Measurements from ENCODE around the gene OCIAD1. TPM values are rescaled to one million over a fixed set of nuclear protein-coding genes. Genes with fewer than 3 reads are reported as not detected.

The OCIAD1 gene
- total and polyA plus RNA-seq, 10 of the 15 experiments (the other 5 are each of a cell fraction or from before 2014, with no cell fraction given) = 89.1 to 196 (median 136) TPM

- Histone ChIP-seq H3K79me2 (ENCODE audit: control insufficient read depth, insufficient read depth, low read length) (no peaks in the 10 kb centered on the region), H3K9ac (ENCODE audit: control insufficient read depth, insufficient read depth, low read length) (no peak overlapping the region), H3K4me3 (no peak overlapping the region), H3K27me3 (replicated peaks in 1 of 2; ENCODE audit: control insufficient read depth in 2 of 2, insufficient read depth in 2 of 2, low read length in 1 of 2) (no peaks in the 10 kb centered on the region), H3K4me2 (ENCODE audit: control insufficient read depth, insufficient read depth) (no peak overlapping the region), H3K9me3 (replicated peaks; ENCODE audit: control insufficient read depth, insufficient read depth, low read length) (no peaks in the 10 kb centered on the region), H3K36me3 (ENCODE audit: control insufficient read depth in 2 of 2, insufficient read depth in 2 of 2, low read length in 1 of 2) (no peaks in the 10 kb centered on the region), H4K20me1 (ENCODE audit: control insufficient read depth, insufficient read depth) (no peaks in the 10 kb centered on the region), H2AFZ (ENCODE audit: control insufficient read depth, low read depth, low read length) (no peak overlapping the region), H3K27ac (ENCODE audit: control insufficient read depth, insufficient read depth) (no peak overlapping the region), H3K4me1 (ENCODE audit: control insufficient read depth, insufficient read depth, low read length) (0 out of 2 replicates have a peak, but pooled peaks cover 3% of the 10 kb centered on the region)
- ChIA-PET RAD21 (ENCODE audit: unreplicated experiment) (interaction anchor here (0.7 kb wide), 1 partner anchor 133 kb away, joined by 3 read pairs; no protein-coding TSS in a partner anchor), SMC1A (ENCODE audit: uncharacterized antibody, unreplicated experiment) (interaction anchor here (0.5 to 1.3 kb wide), 7 partner anchors 10 to 100 kb away, joined by 3 to 5 read pairs (median 3); partner anchors contain the start of gene FRYL), CTCF (interaction anchor here (1.1 kb wide), 1 partner anchor 13 kb away, joined by 5 read pairs; no protein-coding TSS in a partner anchor), POLR2A (no interaction called here)
- in situ Hi-C loops (cut with MboI) (no loop called here), intact Hi-C loops (cut with micrococcal nuclease; ENCODE audit: unreplicated experiment) (no loop called here)
- TF ChIP-seq ZBED1 (IDR thresholded peaks at IDR 0.05; ENCODE audit: borderline replicate concordance) (no peak), MTA2 (IDR thresholded peaks at IDR 0.05; ENCODE audit: low read depth) (no peak), CTCF (IDR thresholded peaks at IDR 0.05 in 2 of 3, conservative IDR thresholded peaks at IDR 0.05 in 1 of 3; ENCODE audit: control insufficient read depth in 2 of 3, extremely low read depth in 1 of 3, insufficient read depth in 1 of 3, low read depth in 3 of 3, low read length in 3 of 3) (peak in 1 of 3 experiments; percentile 2; a peak in 1 of 6 replicates)
- BruUV-seq (replicated peaks) = no TSS peak
- DNase-seq (ENCODE audit: low read depth, low spot score) = no peak
- ATAC-seq = peak; percentile 51; the same call in 2 of the 3 replicates
- 81% methylated on average over 3 of the region's 3 CpGs for WGBS (ENCODE audit: insufficient coverage, insufficient replicate concordance, low lambda C conversion rate, missing lambda C conversion rate)
- no peak for FAIRE-seq
Measured at GRCh38 chr4:48801016-48801715, 29.7 kb upstream of the OCIAD1 start.

Measured in GM12878 (cell line).